Medulla oblongata (tissue), 1 donor: ENCODE results near the gene VGLL3.
"Not testable (repeated sequence)": the region's sequence is repeated elsewhere in the genome, so short reads cannot be mapped to it uniquely, and the experiment has no call there.

Experiments
- DNase-seq: peaks from one replicate; pipeline ENCODE4 v3.0.0-alpha.2; 2015; ENCODE audit errors: extremely low spot score

The VGLL3 gene

GRCh38 chr3:86990734-86991481, at the start of gene VGLL3:
TSS of gene VGLL3 (minus strand) at chr3:86991149. CDS start at chr3:86990743, 406 bp downstream.
- DNase-seq, result peak; percentile 31

- no peak for DNase-seq
Measured at GRCh38 chr3:87037652-87038051, 46.7 kb upstream of the VGLL3 start.

GRCh38 chr3:87036671-87037070, 45.7 kb upstream of the VGLL3 start:
- no peak for DNase-seq

DNA sequence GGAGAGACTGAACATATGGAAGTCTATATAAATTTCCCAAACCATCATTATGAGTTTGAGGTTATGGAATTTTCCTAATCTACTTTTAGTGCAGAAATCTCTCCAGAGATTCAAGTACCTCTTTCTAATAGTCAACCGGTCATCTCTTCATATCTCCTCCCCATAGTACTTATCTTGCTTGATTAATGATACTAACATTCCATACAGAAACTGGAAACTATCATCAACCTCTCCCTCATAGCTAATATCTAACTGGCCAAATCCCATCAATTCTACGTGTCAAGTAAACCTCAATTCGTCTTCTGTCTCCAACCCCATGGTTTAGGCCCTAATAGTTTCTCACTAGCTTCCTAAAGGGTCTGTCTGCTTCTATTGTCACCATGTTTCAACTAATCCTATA, 44.4 kb upstream of the VGLL3 start:
- no peak for DNase-seq

DNA sequence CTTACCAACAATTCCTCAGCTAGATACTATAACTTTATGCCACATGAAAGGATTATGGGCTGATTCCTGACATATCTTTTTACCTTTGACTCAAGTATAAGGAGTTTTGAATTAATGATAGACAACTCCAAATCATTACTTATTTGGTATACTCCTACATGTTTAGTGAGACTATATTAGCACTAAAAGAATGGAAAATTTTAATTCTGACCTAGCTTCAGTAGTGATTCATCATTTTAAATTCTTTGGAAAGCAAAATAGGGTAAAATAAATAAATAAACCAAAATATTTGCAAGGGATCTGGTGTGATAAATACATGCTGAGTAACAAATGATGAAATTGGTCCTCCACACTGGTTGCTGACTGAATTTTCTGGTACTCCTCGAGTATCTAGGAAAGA, 42.3 kb upstream of the VGLL3 start:
- DNase-seq, result no peak

DNA sequence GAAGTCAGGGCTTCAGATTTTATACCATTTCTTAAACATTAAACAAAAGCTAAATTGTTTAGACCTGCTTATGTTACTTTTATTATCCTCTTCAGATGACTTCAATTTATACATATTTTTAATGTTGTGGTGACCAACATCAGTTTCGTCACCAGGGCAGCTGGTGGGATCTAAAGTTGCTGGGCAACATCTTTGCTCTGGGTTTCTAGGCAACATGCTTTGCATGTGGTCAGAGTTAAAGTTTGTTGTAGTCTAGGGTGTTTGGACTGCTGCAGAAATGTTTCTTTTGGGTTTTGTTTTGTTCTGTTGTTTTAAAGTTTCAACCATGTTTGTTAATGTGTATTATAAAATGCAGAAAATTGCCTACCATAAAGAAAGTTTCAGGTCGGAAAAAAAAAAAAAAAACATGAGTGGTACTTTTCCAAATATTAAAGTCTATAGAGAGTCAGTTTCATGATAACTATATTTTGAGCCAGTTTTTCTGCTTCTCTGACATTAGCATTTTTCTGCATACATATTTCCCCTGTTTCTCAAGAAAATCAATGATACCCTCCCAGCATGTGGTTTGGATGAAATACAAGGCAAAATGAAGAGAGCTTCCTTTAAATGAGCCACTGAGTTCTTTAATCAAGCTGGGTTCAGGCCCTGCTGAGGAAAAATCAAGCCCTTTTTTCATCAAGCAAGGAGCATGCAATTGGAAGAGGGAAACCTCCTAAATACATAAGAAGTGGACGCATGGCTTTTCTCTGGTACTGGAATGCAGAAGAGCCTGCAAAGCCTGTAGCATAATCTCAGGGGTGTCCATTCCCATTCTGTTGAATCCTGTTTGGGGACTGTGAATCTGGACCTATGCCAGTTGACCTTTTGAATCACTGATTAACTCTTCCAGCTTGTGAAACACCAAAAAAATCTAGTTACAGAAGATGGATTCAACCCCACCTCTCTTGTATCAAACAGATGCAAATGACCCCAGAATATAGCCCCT, 35.0 kb upstream of the VGLL3 start:
- no peak for DNase-seq

DNA sequence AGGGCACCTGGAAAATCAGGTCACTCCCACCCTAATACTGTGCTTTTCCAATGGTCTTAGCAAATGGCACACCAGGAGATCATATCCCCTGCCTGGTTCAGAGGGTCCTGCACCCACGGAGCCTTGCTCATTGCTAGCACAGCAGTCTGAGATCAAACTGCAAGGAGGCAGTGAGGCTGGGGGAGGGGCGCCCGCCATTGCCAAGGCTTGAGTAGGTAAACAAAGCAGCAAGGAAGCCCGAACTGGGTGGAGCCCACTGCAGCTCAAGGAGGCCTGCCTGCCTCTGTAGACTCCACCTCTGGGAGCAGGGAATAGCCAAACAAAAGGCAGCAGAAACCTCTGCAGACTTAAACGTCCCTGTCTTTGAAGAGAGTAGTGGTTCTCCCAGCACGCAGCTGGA, 26.4 kb upstream of the VGLL3 start:
- not testable (repeated sequence) for DNase-seq

GRCh38 chr3:87009271-87009670, 18.3 kb upstream of the VGLL3 start:
- no peak for DNase-seq

GRCh38 chr3:87006844-87007439, 16.0 kb upstream of the VGLL3 start:
- DNase-seq, result no peak

DNA sequence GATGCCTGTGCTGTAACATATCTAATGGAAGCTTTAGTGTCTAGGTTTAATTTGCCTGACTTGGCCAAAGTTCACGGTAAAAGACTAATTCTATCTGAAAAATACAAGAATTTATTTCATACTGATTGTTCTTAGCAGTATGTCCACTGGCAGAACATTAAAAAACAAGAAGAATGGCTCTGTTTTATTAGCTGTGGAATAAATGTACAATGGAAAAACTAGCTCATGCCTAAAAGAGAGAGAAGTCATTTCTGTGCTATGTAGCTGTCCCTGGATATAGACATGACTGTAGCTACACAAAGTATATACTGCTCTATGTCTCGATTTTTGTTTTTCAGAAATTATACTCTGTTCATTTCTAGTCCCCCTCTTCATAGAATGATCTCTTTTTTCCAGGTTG, 13.9 kb upstream of the VGLL3 start:
- no peak for DNase-seq

GRCh38 chr3:87002346-87002745, 11.4 kb upstream of the VGLL3 start:
- no peak for DNase-seq

GRCh38 chr3:87001473-87002098, 10.6 kb upstream of the VGLL3 start:
- no peak for DNase-seq

GRCh38 chr3:87000940-87001339, 10.0 kb upstream of the VGLL3 start:
- no peak for DNase-seq

DNA sequence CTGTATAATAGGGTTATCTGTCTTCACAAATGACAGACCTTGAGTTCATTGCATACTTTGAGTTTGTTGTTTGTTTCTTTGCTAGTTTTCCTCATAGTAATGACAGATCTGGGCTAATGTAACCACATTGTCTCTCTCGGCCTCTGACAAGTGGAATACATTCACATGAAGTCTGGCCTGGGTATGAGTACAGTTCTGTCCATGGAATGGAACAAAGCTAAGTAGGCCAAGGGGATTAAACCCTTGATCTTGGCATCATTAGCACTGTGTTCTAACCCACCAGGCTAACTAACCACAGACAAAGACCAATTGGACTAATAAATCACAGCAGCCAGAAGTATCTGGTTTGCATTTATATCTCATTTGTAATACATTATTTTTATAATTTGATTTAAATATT, 7.6 kb upstream of the VGLL3 start:
- DNase-seq, result no peak

GRCh38 chr3:86996261-86996955, 5.5 kb upstream of the VGLL3 start:
- DNase-seq, result no peak

GRCh38 chr3:86995537-86995936, 4.6 kb upstream of the VGLL3 start:
- no peak for DNase-seq

- no peak for DNase-seq
Measured at GRCh38 chr3:86993704-86994103, 2.8 kb upstream of the VGLL3 start.

DNA sequence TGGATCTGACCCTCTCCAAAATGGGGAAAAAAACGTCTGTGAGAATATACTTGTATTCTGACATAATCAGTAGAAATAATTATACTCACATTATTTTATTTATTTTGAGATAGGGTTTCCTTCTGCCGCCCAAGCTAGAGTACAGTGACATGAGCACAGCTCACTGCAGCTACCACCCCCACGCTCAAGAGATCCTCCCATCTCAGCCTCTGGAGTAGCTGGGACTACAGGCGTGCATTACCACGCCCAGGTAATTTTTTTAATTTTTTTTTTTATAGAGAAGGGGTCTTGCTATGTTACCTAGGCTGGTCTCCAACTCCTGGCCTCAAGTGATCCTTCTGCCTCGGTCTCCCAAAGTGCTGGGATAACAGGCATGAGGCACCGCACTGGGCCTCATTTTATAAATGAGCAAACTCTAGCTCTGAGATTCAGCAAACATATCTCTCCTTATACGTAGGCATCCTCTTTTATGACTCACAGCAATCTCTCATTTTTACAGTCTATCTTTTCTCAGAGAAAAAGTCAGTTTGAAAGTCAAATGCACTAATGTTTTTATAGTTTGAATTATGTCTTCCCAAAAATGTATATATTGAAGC, 989 bp upstream of the VGLL3 start:
- no peak for DNase-seq

- DNase-seq, result no peak
Measured at GRCh38 chr3:86991482-86991815, 500 bp upstream of the VGLL3 start.

DNA sequence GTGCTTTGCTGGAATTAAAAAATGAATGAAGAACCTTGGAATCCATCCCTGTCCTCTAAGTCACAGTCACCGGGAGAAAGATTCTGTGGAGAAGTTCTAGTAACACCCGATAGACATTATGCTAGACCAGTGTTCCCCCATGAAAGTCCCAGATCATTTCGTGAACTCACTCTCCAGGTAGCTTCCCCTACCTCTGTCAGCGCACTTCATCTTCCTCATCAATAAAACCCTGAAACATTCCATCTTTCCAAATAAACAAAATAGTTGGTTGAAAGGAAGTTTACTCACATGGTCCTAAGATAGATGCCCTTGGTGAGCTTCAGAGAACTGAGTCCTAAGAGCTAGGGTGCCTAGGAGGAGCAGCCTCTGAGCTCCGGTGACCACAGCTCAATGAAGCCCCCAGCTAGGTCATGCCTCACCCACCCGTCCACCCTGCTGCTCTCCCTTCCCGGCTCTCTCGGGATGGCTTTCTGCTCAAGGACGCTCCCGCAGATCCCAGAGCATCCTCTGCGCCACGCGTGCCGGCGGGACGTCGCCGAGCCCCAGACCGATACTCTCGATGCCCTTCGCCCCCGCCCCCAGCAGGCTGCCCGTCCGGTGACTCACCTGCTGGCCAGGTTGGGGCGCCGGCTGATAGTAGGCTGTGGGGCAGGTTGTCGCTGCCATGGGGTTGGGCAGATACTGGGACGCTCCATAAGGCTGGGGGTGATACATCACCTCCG, 776 bp downstream of the VGLL3 start:
- no peak for DNase-seq
